Esophagus muscularis mucosa (tissue), 4 donors: Measurements from ENCODE around the gene FASTKD3. TPM values are rescaled to one million over a fixed set of nuclear protein-coding genes. Genes with fewer than 3 reads are reported as not detected.

Source experiments
- DNase-seq: peaks from one replicate; pipeline ENCODE4 v3.0.0-alpha.2; 2017; ENCODE audit errors: extremely low spot score
- H3K27ac ChIP-seq, 4 donors: fragments of 200-600 bp; sonication (generic); replicated peaks in 1 of 4; 1 replicate in 3 of 4; 2 replicates in 1 of 4; pipeline ENCODE4 v1.5.1; 2016 to 2019; ENCODE audit warnings: mild to moderate bottlenecking in 1 of 4
- H3K27me3 ChIP-seq, 4 donors: fragments of 200-600 bp; sonication (generic); one replicate each; pipeline versions ENCODE4 v1.5.1 to v1.6.0; 2016 to 2019
- H3K36me3 ChIP-seq, 4 donors: fragments of 200-600 bp; sonication (generic); one replicate each; pipeline ENCODE4 v1.5.1; 2016 to 2019
- H3K4me1 ChIP-seq, 4 donors: fragments of 200-600 bp; sonication (generic); one replicate each; pipeline ENCODE4 v1.5.1; 2016 to 2019
- H3K4me3 ChIP-seq, 4 donors: fragments of 200-600 bp; sonication (generic); 1 replicate in 2 of 4; 2 replicates in 2 of 4; pipeline ENCODE4 v1.5.1; 2016 to 2019; ENCODE audit warnings: mild to moderate bottlenecking in 4 of 4, moderate library complexity in 1 of 4
- H3K9me3 ChIP-seq, 4 donors: fragments of 200-600 bp; sonication (generic); 1 replicate in 3 of 4; 2 replicates in 1 of 4; pipeline ENCODE4 v1.5.1; 2016 to 2019
- EP300 ChIP-seq: sonication (generic); formaldehyde crosslinking; IDR thresholded peaks from one replicate; pipeline ENCODE4 v1.6.1; 2017; ENCODE audit warnings: antibody characterized with exemption
- POLR2A ChIP-seq: fragments of 450-650 bp; IDR thresholded peaks from one replicate; pipeline ENCODE4 v1.6.1; 2017; ENCODE audit warnings: antibody characterized with exemption, moderate library complexity, mild to moderate bottlenecking, low read depth
- POLR2AphosphoS5 ChIP-seq, 2 donors: sonication (generic); formaldehyde crosslinking; IDR thresholded peaks; one replicate each; pipeline ENCODE4 v1.6.1; 2017; ENCODE audit warnings: antibody characterized with exemption in 2 of 2
- WGBS: methylation state at CpG from one replicate; pipeline ENCODE4 v1.1.5; 2018; 5-methylcytosine and 5-hydroxymethylcytosine counted together
- intact Hi-C: fragments of 100-400 bp; cut with DNase I; formaldehyde crosslinking; loops from one replicate; pipeline ENCODE4 v1.15.1; 2023
- total RNA-seq, 4 donors: library from RNA; depleted of rRNA; stranded (reverse); fragments of >200 nt; gene quantifications; one replicate each; pipeline versions ENCODE4 v1.1.0 to v1.2.1, GENCODE V29; 2016
- TF ChIP-seq, protein P1 (sequence below), 3 experiments: fragments of 200-600 bp in 2 of 3; fragments of 450-650 bp in 1 of 3; sonication (generic) in 2 of 3; IDR thresholded peaks; one replicate each; pipeline ENCODE4 v1.5.1; 2017 to 2019; ENCODE audit warnings: antibody characterized with exemption in 3 of 3, mild to moderate bottlenecking in 2 of 3, moderate library complexity in 1 of 3

The FASTKD3 gene
- total RNA-seq, 4 donors from 2014 or later = 7.4 to 13.3 (median 8.2) TPM

DNA sequence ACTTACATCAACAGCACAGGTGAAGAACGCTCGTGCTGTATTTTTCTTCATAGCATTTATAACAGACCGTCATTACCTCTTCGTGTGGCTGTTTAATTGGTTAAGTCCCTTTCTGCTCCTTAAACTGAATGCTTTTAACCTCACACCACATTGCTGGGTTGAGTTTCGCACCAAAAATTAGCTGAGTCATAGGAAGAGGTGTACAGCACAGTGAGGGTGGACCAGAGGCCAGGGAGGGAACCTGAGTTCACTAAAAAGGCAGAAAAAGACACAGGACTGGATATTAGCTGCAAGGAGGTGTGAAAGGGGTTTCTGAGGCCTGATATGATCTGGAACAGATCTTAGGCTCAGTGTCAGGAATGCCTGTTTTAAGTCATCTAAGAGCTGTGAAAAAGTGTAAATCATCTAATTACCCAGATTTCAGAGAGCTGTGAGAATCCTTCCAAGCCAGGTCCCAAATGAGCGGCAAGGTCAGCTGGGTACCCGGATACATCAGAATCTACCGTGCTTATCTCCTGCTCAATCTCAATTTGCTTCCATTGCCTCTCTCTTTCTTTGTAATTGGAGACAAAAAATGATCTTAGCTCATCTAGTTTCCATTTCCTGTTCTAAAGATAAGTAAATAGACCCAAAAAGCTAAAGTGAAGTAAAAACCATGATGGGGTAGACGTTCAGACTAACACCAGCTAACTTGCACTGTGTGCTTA is 10.8 kb downstream of the FASTKD3 start:
- H3K4me1 ChIP-seq = no peaks in the 10 kb centered on the region
- no peak overlapping the region for H3K4me3 ChIP-seq
- peaks cover 18 to 52% (median 39%) of the 10 kb centered on the region in 4 donors for H3K36me3 ChIP-seq
- no peaks in the 10 kb centered on the region for H3K9me3 ChIP-seq
- no peak overlapping the region for H3K27ac ChIP-seq
- intact Hi-C loops = no loop called here
- no peak for DNase-seq
- H3K27me3 ChIP-seq = no peaks in the 10 kb centered on the region
- 81% methylated on average over 9 of the region's 9 CpGs for WGBS
- TF ChIP-seq, protein P1, sequence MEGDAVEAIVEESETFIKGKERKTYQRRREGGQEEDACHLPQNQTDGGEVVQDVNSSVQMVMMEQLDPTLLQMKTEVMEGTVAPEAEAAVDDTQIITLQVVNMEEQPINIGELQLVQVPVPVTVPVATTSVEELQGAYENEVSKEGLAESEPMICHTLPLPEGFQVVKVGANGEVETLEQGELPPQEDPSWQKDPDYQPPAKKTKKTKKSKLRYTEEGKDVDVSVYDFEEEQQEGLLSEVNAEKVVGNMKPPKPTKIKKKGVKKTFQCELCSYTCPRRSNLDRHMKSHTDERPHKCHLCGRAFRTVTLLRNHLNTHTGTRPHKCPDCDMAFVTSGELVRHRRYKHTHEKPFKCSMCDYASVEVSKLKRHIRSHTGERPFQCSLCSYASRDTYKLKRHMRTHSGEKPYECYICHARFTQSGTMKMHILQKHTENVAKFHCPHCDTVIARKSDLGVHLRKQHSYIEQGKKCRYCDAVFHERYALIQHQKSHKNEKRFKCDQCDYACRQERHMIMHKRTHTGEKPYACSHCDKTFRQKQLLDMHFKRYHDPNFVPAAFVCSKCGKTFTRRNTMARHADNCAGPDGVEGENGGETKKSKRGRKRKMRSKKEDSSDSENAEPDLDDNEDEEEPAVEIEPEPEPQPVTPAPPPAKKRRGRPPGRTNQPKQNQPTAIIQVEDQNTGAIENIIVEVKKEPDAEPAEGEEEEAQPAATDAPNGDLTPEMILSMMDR (IDR thresholded peaks at IDR 0.05) = no peak
- TF ChIP-seq EP300 = no peak
- no peak for TF ChIP-seq POLR2AphosphoS5 (IDR thresholded peaks at IDR 0.05)
- no peak for TF ChIP-seq POLR2A

DNA sequence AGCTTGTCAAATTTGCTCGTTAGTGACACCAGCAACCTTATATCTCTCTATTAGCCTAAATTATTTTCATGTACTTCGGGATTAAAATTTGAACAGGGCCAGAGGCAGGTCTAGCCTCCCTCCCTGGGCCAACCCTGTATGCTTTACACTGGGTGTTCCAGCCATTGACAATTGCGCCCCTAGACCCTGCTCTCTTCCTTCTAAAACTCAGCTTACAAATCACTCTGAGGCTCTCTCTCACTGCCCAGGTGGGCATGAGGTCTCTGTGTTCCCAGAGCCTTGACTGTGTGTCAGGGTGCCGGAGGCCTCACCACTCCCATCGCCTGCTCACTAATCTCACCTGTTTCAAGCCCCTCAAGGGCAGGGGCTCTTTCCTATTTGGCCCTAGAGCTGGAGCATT is 11.5 kb downstream of the FASTKD3 start:
- DNase-seq = peak; percentile 42
- H3K9me3 ChIP-seq = no peaks in the 10 kb centered on the region
- H3K27me3 ChIP-seq = no peaks in the 10 kb centered on the region
- 87% methylated on average over 5 of the region's 5 CpGs for WGBS
- peaks cover 0 to 3% (median under 1%) of the 10 kb centered on the region in 4 donors for H3K4me1 ChIP-seq
- no peak overlapping the region for H3K27ac ChIP-seq
- TF ChIP-seq POLR2AphosphoS5 (IDR thresholded peaks at IDR 0.05) (no peak), POLR2A (no peak), EP300 (no peak)
- TF ChIP-seq, protein P1 (IDR thresholded peaks at IDR 0.05) = no peak
- no peak overlapping the region for H3K4me3 ChIP-seq
- H3K36me3 ChIP-seq = peaks cover 18 to 45% (median 35%) of the 10 kb centered on the region in 4 donors
- intact Hi-C loops = no loop called here

DNA sequence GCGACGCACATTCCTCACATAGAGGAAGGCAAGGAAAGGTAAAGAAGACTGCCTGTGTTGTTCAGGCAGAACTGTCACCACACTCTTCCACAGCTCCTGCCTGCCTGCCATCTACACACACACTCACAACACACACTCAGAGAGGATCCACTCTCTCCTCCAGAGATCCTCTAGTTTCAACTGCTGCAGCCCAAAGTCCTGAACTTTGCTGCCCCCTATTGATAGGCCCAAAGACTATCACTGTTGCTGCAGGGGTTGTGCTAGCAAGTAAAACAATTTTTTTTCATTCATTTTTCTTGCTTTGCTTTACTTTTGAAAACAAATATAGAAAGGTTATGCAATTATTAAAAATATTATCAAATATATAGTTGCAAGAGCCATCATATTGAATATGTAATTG is 12.0 kb downstream of the FASTKD3 start:
- intact Hi-C loops = no loop called here
- Histone ChIP-seq H3K36me3 (peaks cover 18 to 40% (median 30%) of the 10 kb centered on the region in 4 donors), H3K27ac (no peak overlapping the region), H3K4me3 (no peak overlapping the region), H3K27me3 (no peaks in the 10 kb centered on the region), H3K9me3 (no peaks in the 10 kb centered on the region), H3K4me1 (peaks cover 0 to 5% (median 2%) of the 10 kb centered on the region in 4 donors)
- WGBS = 98% methylated on average over 2 of the region's 2 CpGs
- no peak for TF ChIP-seq POLR2AphosphoS5 (IDR thresholded peaks at IDR 0.05)
- TF ChIP-seq, protein P1 (IDR thresholded peaks at IDR 0.05) = peak; percentile 32 to 41 (median 37)
- no peak for TF ChIP-seq POLR2A
- no peak for TF ChIP-seq EP300
- no peak for DNase-seq

DNA sequence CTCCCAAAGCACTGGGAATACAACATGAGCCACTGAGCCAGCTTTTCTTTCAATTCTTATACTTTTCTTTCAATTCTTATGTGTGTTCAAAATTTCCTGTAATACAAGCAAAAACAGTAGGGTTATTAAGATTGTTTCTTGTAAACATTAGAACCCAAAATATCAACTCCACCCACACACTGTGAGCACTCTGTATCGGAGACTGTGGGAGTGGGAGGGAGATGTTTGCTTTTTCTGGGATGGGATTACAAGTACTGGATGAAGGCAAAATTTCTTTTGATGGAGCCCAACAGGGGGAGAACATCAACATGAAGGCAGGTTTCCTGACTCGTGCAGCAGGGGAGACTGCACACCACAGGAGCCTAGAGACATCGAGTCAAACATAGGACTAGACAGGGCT is 13.2 kb downstream of the FASTKD3 start:
- Histone ChIP-seq H3K4me1 (peaks cover 0 to 13% (median 8%) of the 10 kb centered on the region in 4 donors), H3K36me3 (peaks cover 14 to 28% (median 19%) of the 10 kb centered on the region in 4 donors), H3K4me3 (no peak overlapping the region), H3K27ac (no peak overlapping the region), H3K27me3 (peaks cover 0 to 9% (median 1%) of the 10 kb centered on the region in 4 donors), H3K9me3 (no peaks in the 10 kb centered on the region)
- TF ChIP-seq EP300 (no peak), POLR2A (no peak), POLR2AphosphoS5 (IDR thresholded peaks at IDR 0.05) (no peak)
- TF ChIP-seq, protein P1 (IDR thresholded peaks at IDR 0.05) = no peak
- WGBS = 67% methylated on average over 3 of the region's 3 CpGs
- no peak for DNase-seq
- intact Hi-C loops = no loop called here
